GM13977 (cell line): ENCODE results near the gene PRKCA.
"Not testable (repeated sequence)": the region's sequence is repeated elsewhere in the genome, so short reads cannot be mapped to it uniquely, and the experiment has no call there.

Experiments used
- DNase-seq: peaks from one replicate; pipeline ENCODE4 v3.0.0; 2012; ENCODE audit warnings: low spot score
- CTCF ChIP-seq: IDR thresholded peaks from 2 replicates; pipeline ENCODE4 v1.5.1; 2012; ENCODE audit warnings: mild to moderate bottlenecking, control low read depth; ENCODE audit not compliant: insufficient read depth; ENCODE audit errors: extremely low read depth, missing control alignments
- in situ Hi-C: fragments of 300-500 bp; cut with MboI; formaldehyde crosslinking; loops from one replicate; pipeline ENCODE4 v1.12.0; 2022; ENCODE audit warnings: low sequenced_read_pairs, low pct_unique_long_range_greater_than_20kb, mixed read lengths, inconsistent platforms; ENCODE audit not compliant: unreplicated experiment

The PRKCA gene

GRCh38 chr17:66353937-66354401 lies 51.6 kb downstream of the PRKCA start:
- in situ Hi-C loops: no loop called here
- no peak for DNase-seq
- no peak for TF ChIP-seq CTCF

GRCh38 chr17:66354472-66354871 lies 52.1 kb downstream of the PRKCA start:
- no peak for TF ChIP-seq CTCF
- DNase-seq: no peak
- in situ Hi-C loops: no loop called here

- in situ Hi-C loops: no loop called here
- DNase-seq: no peak
- TF ChIP-seq CTCF: no peak
Measured at GRCh38 chr17:66354981-66355380, 52.6 kb downstream of the PRKCA start.

- DNase-seq: no peak
- TF ChIP-seq CTCF: no peak
- in situ Hi-C loops: no loop called here
Measured at GRCh38 chr17:66355510-66355909, 53.1 kb downstream of the PRKCA start.

- in situ Hi-C loops: no loop called here
- TF ChIP-seq CTCF: no peak
- DNase-seq: no peak
Measured at GRCh38 chr17:66357037-66357436, 54.6 kb downstream of the PRKCA start.

- DNase-seq: no peak
- TF ChIP-seq CTCF: no peak
- in situ Hi-C loops: no loop called here
Measured at GRCh38 chr17:66359351-66359750, 56.9 kb downstream of the PRKCA start.

- in situ Hi-C loops, DNase-seq: not testable (repeated sequence)
Measured at GRCh38 chr17:66360961-66361565, 58.6 kb downstream of the PRKCA start.
